GM12878 (cell line): ENCODE data around the gene MPZL3. TPM values are rescaled to one million over a fixed set of nuclear protein-coding genes. Genes with fewer than 3 reads are reported as not detected.

ENCODE experiments used
- ATAC-seq: fragments of 200-7000 bp; cut with Tn5 transposase; 3 replicates; pipeline ENCODE4 v1.9.1; 2020; ENCODE audit warnings: mild to moderate bottlenecking, moderate library complexity
- BruUV-seq: library from RNA; stranded (reverse); fragments of 400-500 nt; replicated peaks from 2 replicates; lab custom pipeline; 2021; lab: Mats Ljungman, UMichigan
- CTCF ChIA-PET: fragments of 300-600 bp; sonication (Branson Sonifier 250); formaldehyde crosslinking; extraction: SDS; loops from one replicate; lab custom pipeline; 2021; ENCODE audit warnings: inconsistent platforms; lab: Yijun Ruan, JAX
- POLR2A ChIA-PET: fragments of 350-600 bp; formaldehyde crosslinking; extraction: SDS; loops from one replicate; lab custom pipeline; 2021; ENCODE audit warnings: inconsistent platforms; lab: Charles Lee
- RAD21 ChIA-PET: fragments of 300-600 bp; sonication (Branson Sonifier 250); formaldehyde crosslinking; loops from one replicate; lab custom pipeline; 2023; ENCODE audit warnings: antibody characterized with exemption; ENCODE audit not compliant: unreplicated experiment; lab: Charles Lee
- SMC1A ChIA-PET: fragments of 300-600 bp; sonication (Branson Sonifier 250); formaldehyde crosslinking; loops from one replicate; lab custom pipeline; 2023; ENCODE audit not compliant: unreplicated experiment, uncharacterized antibody; lab: Charles Lee
- DNase-seq: peaks from one replicate; pipeline ENCODE4 v3.0.0-alpha.2; 2011; ENCODE audit warnings: low read depth, low spot score
- FAIRE-seq: peaks from 3 replicates; lab custom pipeline; 2011; peaks lifted over from hg19 to GRCh38; lab: Jason Lieb, UNC
- H2AFZ ChIP-seq: 2 replicates; pipeline ENCODE4 v1.6.0; 2011; ENCODE audit warnings: low read depth, low read length, control low read depth; ENCODE audit not compliant: control insufficient read depth
- H3K27ac ChIP-seq: 2 replicates; pipeline ENCODE4 v1.5.1; 2011; ENCODE audit warnings: control low read depth; ENCODE audit not compliant: control insufficient read depth, insufficient read depth
- H3K27me3 ChIP-seq, 2 experiments: replicated peaks in 1 of 2; 2 replicates each; pipeline versions ENCODE4 v1.6.0 to v1.6.1; 2011; ENCODE audit warnings: low read length in 1 of 2; ENCODE audit not compliant: control insufficient read depth in 2 of 2, insufficient read depth in 2 of 2
- H3K36me3 ChIP-seq, 2 experiments: 2 replicates each; pipeline ENCODE4 v1.5.1; 2011; ENCODE audit warnings: low read length in 1 of 2; ENCODE audit not compliant: control insufficient read depth in 2 of 2, insufficient read depth in 2 of 2
- H3K4me1 ChIP-seq: 2 replicates; pipeline ENCODE4 v1.6.1; 2011; ENCODE audit warnings: mild to moderate bottlenecking, low read length, moderate library complexity, mixed read lengths; ENCODE audit not compliant: control insufficient read depth, insufficient read depth
- H3K4me2 ChIP-seq: 2 replicates; pipeline ENCODE4 v1.6.0; 2011; ENCODE audit warnings: control low read depth; ENCODE audit not compliant: control insufficient read depth, insufficient read depth
- H3K4me3 ChIP-seq: fragments of 200-600 bp; sonication (generic); 2 replicates; pipeline ENCODE4 v1.5.1; 2016
- H3K79me2 ChIP-seq: 2 replicates; pipeline ENCODE4 v1.6.0; 2011; ENCODE audit warnings: low read length; ENCODE audit not compliant: control insufficient read depth, insufficient read depth
- H3K9ac ChIP-seq: 2 replicates; pipeline ENCODE4 v1.8.0; 2011; ENCODE audit warnings: low read length, control low read depth, mixed read lengths; ENCODE audit not compliant: control insufficient read depth, insufficient read depth
- H3K9me3 ChIP-seq: replicated peaks from 3 replicates; pipeline ENCODE4 v1.5.1; 2011; ENCODE audit warnings: mild to moderate bottlenecking, low read length; ENCODE audit not compliant: control insufficient read depth, insufficient read depth
- H4K20me1 ChIP-seq: 2 replicates; pipeline ENCODE4 v1.6.0; 2011; ENCODE audit not compliant: control insufficient read depth, insufficient read depth
- CREM ChIP-seq: IDR thresholded peaks from 2 replicates; pipeline ENCODE4 v1.6.1; 2014; ENCODE audit warnings: antibody characterized with exemption, low read depth
- DPF2 ChIP-seq: fragments of 450-650 bp; IDR thresholded peaks from 2 replicates; pipeline ENCODE4 v1.6.1; 2017; ENCODE audit warnings: mild to moderate bottlenecking
- EGR1 ChIP-seq, 2 experiments: IDR thresholded peaks; 1 replicate in 1 of 2; 2 replicates in 1 of 2; pipeline ENCODE4 v1.6.1; 2011 to 2012; ENCODE audit warnings: low read depth in 2 of 2, low read length in 2 of 2, borderline replicate concordance in 1 of 2, mild to moderate bottlenecking in 1 of 2, moderate library complexity in 1 of 2
- EZH2 ChIP-seq: IDR thresholded peaks from 2 replicates; pipeline ENCODE4 v1.6.1; 2012; ENCODE audit warnings: low read depth, mild to moderate bottlenecking, control low read depth, inconsistent platforms, low read length, borderline replicate concordance; ENCODE audit not compliant: control insufficient read depth
- IRF3 ChIP-seq: fragments of 450-650 bp; IDR thresholded peaks from 2 replicates; pipeline ENCODE4 v1.6.1; 2014; ENCODE audit warnings: mild to moderate bottlenecking
- IRF4 ChIP-seq: IDR thresholded peaks from 2 replicates; pipeline ENCODE4 v1.6.1; 2011; ENCODE audit warnings: low read depth, low read length
- KAT2A ChIP-seq: conservative IDR thresholded peaks from 2 replicates; pipeline ENCODE4 v1.6.1; 2011; ENCODE audit warnings: low read depth, low read length; ENCODE audit not compliant: control insufficient read depth
- MAX ChIP-seq: IDR thresholded peaks from 2 replicates; pipeline ENCODE4 v1.6.1; 2012; ENCODE audit warnings: low read depth, low read length, improper control_type of control experiment
- SIN3A ChIP-seq: IDR thresholded peaks from 2 replicates; pipeline ENCODE4 v1.6.1; 2012; ENCODE audit warnings: low read depth, low read length, improper control_type of control experiment
- SIX5 ChIP-seq: IDR thresholded peaks from 2 replicates; pipeline ENCODE4 v1.6.1; 2011; ENCODE audit warnings: mild to moderate bottlenecking, low read depth, low read length, moderate library complexity; ENCODE audit not compliant: severe bottlenecking
- TAF1 ChIP-seq: IDR thresholded peaks from 2 replicates; pipeline ENCODE4 v1.6.1; 2011; ENCODE audit warnings: mild to moderate bottlenecking, low read depth, low read length, borderline replicate concordance
- TCF12 ChIP-seq: IDR thresholded peaks from 2 replicates; pipeline ENCODE4 v1.6.1; 2011; ENCODE audit warnings: low read depth, mild to moderate bottlenecking, low read length
- TCF3 ChIP-seq: IDR thresholded peaks from 2 replicates; pipeline ENCODE4 v1.6.1; 2012; ENCODE audit warnings: low read depth, mild to moderate bottlenecking, low read length, borderline replicate concordance; ENCODE audit not compliant: insufficient read depth
- WGBS: methylation state at CpG from one replicate; pipeline ENCODE4 v1.1.6; 2016; ENCODE audit warnings: low lambda C conversion rate; ENCODE audit not compliant: insufficient replicate concordance, insufficient coverage; ENCODE audit errors: missing lambda C conversion rate; 5-methylcytosine and 5-hydroxymethylcytosine counted together
- in situ Hi-C: fragments of 300-500 bp; cut with MboI; formaldehyde crosslinking; loops from 9 replicates; pipeline ENCODE4 v1.14.3; 2018; ENCODE audit warnings: mixed read lengths
- intact Hi-C: fragments of 100-400 bp; cut with micrococcal nuclease; formaldehyde crosslinking; loops from one replicate; pipeline ENCODE4 v1.14.2; 2022; ENCODE audit not compliant: unreplicated experiment
- polyA plus RNA-seq, 11 experiments: library from polyadenylated mRNA; depleted of rRNA in 4 of 11; unstranded in 6 of 11; stranded (reverse) in 5 of 11; fragments of >200 nt; fragmentation: Nextera tagmentation in 4 of 11; fragmentation: Illumina TruSeq in 1 of 11; extraction: Ambion mirVana in 4 of 11; extraction: Trizol in 1 of 11; gene quantifications; 1 replicate in 1 of 11; 2 replicates in 10 of 11; pipeline versions ENCODE4 v1.2.1 to v1.2.3, GENCODE V29; 2011 to 2016; ENCODE audit warnings: inconsistent platforms in 2 of 11, missing spikeins in 2 of 11, low read depth in 1 of 11
- total RNA-seq, 4 experiments: library from RNA; depleted of rRNA in 3 of 4; stranded (reverse); fragments of >200 nt in 3 of 4; fragmentation: Illumina TruSeq in 1 of 4; extraction: Trizol in 1 of 4; gene quantifications; 2 replicates each; pipeline versions ENCODE4 v1.2.1 to v1.2.3, GENCODE V29; 2013 to 2021
- TF ChIP-seq, protein P1 (sequence below): fragments of 450-650 bp; IDR thresholded peaks from 2 replicates; pipeline ENCODE4 v1.6.1; 2018; ENCODE audit warnings: borderline replicate concordance, mild to moderate bottlenecking; ENCODE audit not compliant: partially characterized antibody

The MPZL3 gene
- total and polyA plus RNA-seq, 10 of the 15 experiments (the other 5 are each of a cell fraction or from before 2014, with no cell fraction given) = 2.1 to 7.5 (median 6.2) TPM

- DNase-seq = no peak
- TF ChIP-seq KAT2A (no peak), SIX5 (no peak), IRF4 (no peak), CREM (no peak), TAF1 (no peak), TCF3 (no peak), TCF12 (no peak), SIN3A (no peak), EGR1 (IDR thresholded peaks at IDR 0.05; ENCODE audit: borderline replicate concordance in 1 of 2, low read depth in 2 of 2, low read length in 2 of 2) (no peak), EZH2 (no peak), IRF3 (no peak), MAX (no peak), DPF2 (no peak)
- TF ChIP-seq, protein P1, sequence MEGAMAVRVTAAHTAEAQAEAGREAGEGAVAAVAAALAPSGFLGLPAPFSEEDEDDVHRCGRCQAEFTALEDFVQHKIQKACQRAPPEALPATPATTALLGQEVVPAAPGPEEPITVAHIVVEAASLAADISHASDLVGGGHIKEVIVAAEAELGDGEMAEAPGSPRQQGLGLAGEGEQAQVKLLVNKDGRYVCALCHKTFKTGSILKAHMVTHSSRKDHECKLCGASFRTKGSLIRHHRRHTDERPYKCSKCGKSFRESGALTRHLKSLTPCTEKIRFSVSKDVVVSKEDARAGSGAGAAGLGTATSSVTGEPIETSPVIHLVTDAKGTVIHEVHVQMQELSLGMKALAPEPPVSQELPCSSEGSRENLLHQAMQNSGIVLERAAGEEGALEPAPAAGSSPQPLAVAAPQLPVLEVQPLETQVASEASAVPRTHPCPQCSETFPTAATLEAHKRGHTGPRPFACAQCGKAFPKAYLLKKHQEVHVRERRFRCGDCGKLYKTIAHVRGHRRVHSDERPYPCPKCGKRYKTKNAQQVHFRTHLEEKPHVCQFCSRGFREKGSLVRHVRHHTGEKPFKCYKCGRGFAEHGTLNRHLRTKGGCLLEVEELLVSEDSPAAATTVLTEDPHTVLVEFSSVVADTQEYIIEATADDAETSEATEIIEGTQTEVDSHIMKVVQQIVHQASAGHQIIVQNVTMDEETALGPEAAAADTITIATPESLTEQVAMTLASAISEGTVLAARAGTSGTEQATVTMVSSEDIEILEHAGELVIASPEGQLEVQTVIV = no peak
- TF ChIP-seq, all 136 proteins: peak for 0
- Histone ChIP-seq H2AFZ (no peak overlapping the region), H3K4me1 (no peaks in the 10 kb centered on the region), H3K79me2 (no peaks in the 10 kb centered on the region), H3K4me3 (no peak overlapping the region), H3K9ac (no peak overlapping the region), H3K9me3 (no peaks in the 10 kb centered on the region), H3K36me3 (no peaks in the 10 kb centered on the region), H3K27me3 (peaks cover 0 to 7% of the 10 kb centered on the region in 2 experiments; a peak in 1 of 4 replicates), H3K27ac (no peak overlapping the region), H4K20me1 (no peaks in the 10 kb centered on the region), H3K4me2 (no peak overlapping the region)
- intact Hi-C loops = no loop called here
- ChIA-PET RAD21 (no interaction called here), POLR2A (no interaction called here), SMC1A (no interaction called here), CTCF (interaction anchor here (0.7 to 0.9 kb wide), 3 partner anchors 31 to 91 kb away, joined by 3 to 4 read pairs (median 3); no protein-coding TSS in a partner anchor)
- in situ Hi-C loops = no loop called here
- FAIRE-seq (no peak), ATAC-seq (no peak)
- BruUV-seq = no TSS peak
- 43% methylated on average over 4 of the region's 4 CpGs for WGBS
Measured at GRCh38 chr11:118176778-118177134, 75.4 kb downstream of the MPZL3 start.
